GM19193 (cell line): ENCODE measurements around the gene EEF2K.

Experiments used
- POLR2A ChIP-seq: IDR thresholded peaks from 4 replicates; pipeline ENCODE4 v1.6.1; 2011; ENCODE audit not compliant: insufficient read depth, insufficient read length; ENCODE audit errors: extremely low read depth

EEF2K gene

DNA sequence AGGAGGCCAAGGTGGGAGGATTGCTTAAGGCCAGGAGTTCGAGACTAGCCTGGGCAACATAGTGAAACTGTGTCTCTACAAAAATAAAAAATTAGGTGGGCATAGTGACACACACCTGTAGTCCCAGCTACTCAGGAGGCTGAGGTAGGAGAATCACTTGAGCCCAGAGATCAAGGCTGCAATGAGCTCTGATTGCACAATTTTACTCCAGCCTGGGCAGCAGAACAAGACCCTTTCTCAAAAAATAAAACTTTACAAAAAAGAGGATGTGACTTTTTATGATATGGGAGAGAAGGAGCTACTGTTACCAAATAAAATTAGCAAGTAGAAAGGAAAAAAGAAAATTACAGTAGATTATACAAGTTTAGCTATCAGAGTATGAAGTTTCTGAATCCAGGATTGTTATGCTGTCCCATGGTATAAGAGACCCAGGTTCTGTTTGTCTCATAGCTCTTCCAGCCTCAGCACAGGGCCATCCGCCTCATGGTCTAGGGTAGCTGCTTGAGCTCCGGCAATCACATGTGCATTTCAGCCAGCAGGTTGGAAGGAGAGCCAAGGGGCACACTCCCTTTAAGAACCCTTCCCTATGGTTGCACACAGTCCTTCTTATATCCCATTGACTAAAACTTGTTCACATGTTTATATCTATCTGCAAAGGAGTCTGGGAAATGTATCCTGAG lies 13.5 kb downstream of the EEF2K start:
- no peak for TF ChIP-seq POLR2A

DNA sequence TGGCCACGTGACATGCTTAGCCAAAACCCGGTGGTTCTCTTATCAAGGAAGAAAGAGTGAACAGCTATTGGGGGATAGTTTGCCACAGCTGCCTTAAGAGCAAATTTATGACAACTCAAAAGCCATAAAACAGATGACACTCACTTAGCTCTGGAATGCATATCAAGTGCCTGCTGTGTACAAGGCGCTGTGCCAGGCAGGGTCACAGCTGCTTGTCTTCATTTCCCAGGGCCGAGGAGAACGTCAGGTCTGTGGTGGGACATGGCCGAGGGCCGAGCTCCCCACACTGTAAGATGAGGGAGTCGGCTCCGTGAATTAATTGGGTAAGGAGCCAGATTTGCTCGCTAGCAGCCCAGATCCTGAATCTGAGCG lies 14.0 kb downstream of the EEF2K start:
- TF ChIP-seq POLR2A = no peak

DNA sequence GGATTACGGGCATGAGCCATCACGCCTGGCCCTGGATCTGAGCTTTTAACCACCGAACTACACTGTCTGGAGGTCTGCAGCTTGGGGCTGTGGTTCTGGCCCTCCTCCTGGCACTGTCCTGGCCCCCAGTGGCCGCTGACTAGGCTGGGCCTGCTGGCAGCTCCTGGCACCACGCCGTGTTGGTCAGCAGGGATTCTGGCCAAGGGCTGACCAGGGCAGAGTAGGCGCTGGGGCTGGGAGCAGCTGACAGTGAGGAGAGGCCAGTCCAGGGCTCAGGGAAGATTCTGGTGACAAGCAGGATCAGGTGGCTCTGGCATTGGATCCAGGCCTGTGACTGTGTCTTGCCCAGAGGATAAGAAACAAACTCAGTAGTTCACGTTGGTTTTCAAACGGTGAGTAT lies 14.6 kb downstream of the EEF2K start:
- TF ChIP-seq POLR2A = no peak

DNA sequence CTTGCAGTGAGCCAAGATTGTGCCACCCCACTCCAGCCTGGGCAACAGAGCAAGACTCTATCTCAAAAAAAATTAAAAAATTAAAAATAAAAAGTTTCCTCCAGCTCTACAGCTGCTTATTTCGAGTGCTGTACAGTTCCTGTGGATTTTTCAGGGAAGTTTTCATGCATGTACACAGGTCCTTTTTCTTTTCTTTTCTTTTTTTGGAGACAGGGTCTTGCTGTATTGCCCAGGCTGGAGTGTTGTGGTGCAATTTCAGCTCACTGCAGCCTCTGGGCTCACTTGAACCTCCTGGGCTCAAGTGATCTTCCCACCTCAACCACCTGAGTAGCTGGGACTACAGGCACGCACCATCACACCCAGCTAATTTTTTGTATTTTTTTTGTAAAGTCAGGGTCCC lies 15.9 kb downstream of the EEF2K start:
- TF ChIP-seq POLR2A = no peak

DNA sequence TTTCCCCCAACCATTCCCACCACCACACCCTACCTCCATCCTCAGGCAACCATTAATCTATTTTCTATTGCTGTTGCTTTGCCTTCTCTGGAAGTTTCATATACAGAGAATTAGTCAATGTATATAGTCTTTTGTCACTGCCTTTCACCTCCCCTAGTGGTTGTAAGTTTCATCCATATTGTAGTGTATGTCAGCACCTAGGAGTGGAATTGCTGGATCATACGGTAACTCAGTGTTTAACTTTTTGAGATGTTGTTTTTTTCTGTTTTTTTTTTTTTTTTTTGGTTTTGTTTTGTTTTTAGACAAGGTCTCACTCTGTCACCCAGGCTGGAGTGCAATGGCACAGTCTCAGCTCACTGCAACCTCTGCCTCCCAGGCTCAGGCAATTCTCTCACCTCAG lies 16.9 kb downstream of the EEF2K start:
- TF ChIP-seq POLR2A = no peak

DNA sequence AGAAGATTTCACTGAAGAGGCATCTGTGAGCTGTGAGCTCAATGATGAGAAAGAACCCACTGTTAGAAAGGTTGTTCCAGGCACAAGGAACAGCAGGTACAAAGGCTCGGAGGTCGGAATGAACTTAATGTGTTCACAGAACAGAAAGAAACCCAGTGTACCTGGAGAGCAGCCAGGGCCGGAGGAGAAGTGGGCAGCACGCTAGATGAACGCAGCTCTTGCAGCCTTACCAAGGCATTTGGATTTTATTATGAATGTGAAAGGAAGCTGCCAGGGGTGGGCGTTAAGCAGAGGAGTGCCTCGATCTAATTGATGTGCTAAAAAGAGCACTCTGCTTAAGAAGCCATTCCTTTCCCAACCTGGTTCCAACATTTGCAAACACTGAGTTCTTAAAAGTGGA lies 19.0 kb downstream of the EEF2K start:
- TF ChIP-seq POLR2A = no peak

DNA sequence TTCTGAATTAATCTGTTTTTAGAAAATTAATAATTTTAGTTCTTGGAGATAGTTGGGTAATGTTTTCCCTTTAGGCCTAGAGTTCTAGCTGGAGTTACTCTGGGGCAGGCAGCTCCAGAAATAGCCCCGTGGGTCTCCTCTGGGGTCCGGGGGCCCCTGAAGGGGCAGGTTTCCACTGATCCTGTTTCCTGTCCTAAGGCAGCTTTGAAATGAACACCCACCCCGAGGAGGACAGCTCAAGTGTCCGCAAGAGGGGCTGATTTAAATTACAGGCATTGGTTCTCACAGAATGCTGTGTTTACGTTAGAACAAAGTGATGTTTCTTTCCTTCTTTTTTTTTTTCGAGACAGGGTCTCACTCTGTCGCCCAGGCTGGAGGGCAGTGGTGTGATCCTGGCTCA lies 23.8 kb downstream of the EEF2K start:
- no peak for TF ChIP-seq POLR2A

DNA sequence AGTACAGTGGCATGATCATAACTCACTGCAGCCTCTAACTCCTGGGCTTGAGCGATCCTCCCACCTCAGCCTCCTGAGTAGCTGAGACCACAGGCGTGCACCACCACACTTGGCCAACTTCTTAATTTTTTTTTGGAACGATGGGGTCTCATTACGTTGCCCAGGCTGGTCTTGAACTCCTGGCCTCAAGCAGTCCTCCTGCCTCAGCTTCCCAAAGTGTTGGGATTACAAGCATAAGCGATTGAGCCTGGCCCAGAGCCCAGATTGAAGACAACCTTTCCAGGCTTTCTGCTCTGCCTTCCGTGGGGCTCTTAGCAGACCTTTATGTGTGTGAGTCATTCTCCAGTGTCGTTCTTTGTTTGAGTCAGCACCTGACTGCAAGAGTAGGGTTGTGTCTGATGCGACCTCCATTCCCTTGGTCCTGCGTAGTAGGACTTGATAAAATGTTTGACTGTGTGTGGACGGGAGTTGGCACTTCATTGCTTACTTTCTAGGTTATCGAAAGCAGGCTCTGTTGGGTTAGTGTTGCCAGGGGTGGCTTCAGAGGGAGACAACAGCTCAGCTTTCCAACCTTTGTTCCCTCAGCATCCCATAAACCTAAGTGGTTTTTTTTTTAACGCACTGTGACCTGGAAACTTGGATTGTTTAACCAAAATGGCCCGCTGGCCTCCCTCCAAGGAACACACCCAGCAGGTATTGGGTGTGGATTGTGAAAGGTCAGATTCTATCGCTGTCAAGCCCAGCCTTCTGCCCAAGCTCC lies 26.4 kb downstream of the EEF2K start:
- no peak for TF ChIP-seq POLR2A

DNA sequence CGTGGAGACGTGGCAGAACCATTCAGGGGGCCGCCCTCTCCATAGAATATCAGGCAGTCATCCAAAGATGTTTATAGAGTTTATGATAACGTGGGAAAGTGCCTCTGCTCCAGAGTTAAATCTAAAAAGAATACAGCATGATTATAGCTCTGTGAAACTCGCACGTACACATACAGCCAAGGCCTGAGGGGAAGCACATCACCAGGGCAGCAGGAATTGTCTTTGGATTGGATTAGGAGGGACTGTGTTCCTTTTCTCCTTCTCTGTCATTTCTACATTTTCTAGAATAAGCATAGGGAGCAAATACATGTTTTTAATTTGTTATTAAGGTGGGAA lies 26.9 kb downstream of the EEF2K start:
- no peak for TF ChIP-seq POLR2A

DNA sequence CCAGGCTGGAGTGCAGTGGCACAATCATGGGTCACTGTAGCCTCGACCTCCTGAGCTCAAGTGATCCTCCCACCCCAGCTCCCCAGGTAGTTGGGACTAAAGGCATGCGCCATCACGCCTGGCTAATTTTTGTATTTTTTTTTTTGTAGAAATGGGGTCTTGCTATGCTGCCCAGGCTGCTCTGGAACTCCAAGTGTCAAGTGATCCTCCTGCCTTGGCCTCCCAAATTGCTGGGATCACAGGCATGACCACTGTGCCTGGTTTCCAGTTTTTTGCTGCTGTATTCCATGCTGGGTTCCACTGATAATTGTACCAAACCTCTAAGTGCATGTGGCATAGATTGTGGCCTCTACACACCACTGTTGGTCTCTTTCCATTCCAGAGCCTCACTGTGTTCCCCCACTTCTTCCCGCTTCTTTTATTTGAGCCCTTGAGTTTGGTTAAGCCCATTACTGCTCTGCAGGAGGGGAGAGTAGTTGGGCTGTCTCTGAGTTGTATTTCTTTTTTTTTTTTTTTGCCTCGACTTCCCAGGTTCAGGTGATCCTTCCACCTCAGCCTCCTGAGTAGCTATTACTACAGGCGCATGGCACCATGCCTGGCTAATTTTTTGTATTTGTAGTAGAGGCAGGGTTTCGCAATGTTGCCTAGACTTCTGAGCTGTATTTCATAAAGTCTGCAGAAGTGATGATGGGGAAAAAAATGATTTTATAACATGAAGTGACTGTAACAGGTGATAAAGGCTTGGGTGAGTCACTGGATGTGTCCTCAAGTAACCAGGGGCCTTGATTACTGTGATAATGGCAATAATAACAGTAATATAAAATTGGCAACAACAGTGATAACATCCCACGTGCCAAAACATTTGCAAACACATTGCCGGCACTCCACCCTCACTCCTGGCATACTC lies 30.0 kb downstream of the EEF2K start:
- no peak for TF ChIP-seq POLR2A

DNA sequence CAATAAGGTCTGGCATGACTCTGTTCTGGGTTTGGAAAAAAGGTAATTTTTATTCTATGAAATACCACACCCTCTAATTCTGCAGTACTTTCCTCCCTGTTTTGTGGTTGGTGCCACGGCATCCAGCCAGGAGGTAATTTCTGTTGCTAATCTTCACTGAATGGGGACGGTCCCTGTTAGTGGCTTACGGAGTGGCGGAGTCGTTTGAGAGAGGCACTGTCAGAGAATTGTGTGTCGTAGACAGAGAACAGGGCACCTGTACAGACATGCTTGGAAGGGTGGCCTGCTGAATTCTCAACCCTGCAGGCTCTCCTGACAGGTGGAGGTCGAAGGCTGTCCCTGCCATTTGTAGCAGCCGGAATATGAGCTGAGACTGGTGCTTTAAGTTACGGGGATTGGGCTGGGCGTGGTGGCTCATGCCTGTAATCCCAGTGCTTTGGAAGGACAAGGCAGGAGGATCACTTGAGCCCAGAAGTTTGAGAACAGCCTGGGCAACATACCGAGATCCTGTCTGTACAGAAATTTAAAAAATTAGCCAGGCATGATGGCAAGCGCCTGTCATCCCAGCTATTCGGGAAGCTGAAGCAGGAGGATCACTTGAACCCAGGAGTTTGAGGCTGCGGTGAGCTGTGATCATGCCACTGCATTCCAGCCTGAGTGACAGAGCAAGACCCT lies 33.2 kb downstream of the EEF2K start:
- TF ChIP-seq POLR2A = no peak

DNA sequence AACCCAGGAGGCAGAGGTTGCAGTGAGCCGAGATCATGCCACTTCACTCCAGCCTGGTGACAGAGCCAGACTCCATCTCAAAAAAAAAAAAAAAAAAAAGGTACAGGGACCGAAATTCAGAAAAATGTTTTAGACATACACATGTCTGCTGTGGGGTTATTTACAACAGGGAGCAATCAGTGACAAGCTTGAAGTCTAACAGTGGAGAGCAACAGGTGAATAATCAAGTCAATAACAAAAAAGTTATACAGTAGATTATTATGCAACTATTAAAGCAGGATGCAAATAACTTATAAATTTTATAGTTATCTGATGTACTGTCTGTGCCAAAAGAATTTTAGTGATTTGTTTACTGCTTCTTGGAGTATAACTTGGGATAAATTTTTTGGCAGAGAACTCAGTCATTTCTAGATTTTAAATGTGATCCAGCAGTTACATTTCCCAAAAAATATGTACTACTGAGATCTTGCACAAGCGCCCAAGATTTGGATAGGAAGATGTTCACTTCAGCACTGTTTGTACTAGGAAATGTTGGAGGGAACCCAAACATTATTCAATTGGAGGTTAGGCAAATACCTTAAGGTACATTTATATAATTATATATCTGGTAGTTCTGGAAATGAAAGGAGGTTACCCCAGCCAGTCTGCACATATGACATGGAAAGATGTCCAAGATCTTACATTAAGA lies 34.1 kb downstream of the EEF2K start:
- no peak for TF ChIP-seq POLR2A

DNA sequence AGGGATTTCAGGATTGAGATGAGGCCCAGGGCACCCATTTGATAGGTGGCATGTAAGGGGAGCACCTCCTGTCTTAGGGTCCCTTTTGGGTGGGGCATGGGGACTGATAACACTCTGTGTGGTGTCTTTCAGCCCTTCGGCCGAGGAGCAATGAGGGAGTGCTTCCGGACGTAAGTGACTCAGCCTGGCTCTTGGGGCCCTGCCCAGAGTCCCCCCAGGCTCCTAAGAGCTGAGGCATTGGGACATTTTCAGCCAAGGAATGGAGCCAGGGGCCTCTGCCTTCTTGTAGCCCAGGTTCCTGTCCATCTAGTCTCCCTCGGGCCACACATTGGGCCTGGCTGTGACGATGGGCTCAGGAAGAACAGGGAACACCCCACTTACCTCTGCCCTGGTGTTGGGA lies 44.4 kb downstream of the EEF2K start:
- no peak for TF ChIP-seq POLR2A

DNA sequence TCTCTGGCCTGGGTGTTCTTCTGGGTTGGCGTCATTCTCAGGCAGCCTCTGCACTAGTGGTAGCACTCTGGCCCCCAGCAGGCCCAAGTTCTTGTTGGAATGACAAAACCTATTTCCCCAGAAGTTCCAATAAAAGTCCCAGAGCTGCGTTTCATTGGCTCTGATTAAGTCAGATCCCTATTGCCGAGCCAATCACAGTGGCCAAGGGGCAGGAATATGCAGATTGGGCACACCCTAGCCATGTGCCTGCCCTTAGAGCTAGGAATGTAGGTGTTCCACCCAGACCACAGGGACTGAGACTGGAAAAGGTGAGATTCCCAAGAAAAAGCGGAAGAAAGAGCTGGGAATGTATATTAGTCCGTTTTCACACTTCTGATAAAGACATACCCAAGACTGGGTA lies 46.2 kb downstream of the EEF2K start:
- no peak for TF ChIP-seq POLR2A
